Panc1 (cell line): ENCODE data around the gene PPM1M. TPM values are rescaled to one million over a fixed set of nuclear protein-coding genes. Genes with fewer than 3 reads are reported as not detected.

Experiments
- ATAC-seq: fragments of 200-7000 bp; cut with Tn5 transposase; 2 replicates; pipeline ENCODE4 v1.9.1; 2020; ENCODE audit warnings: mild to moderate bottlenecking, moderate library complexity
- BruUV-seq: library from RNA; stranded (reverse); fragments of 400-500 nt; replicated peaks from 2 replicates; lab custom pipeline; 2021; lab: Mats Ljungman, UMichigan
- CTCF ChIA-PET: fragments of 300-600 bp; sonication (Branson Sonifier 250); formaldehyde crosslinking; loops from one replicate; lab custom pipeline; 2022; ENCODE audit warnings: antibody characterized with exemption; lab: Charles Lee
- POLR2A ChIA-PET: fragments of 300-600 bp; sonication (Branson Sonifier 250); formaldehyde crosslinking; loops from one replicate; lab custom pipeline; 2022; ENCODE audit warnings: antibody characterized with exemption; lab: Charles Lee
- DNase-seq: peaks from one replicate; pipeline ENCODE4 v3.0.0-alpha.2; 2010; ENCODE audit warnings: low read depth, low spot score
- H3K27ac ChIP-seq: 2 replicates; pipeline ENCODE4 v1.5.1; 2011; ENCODE audit warnings: mild to moderate bottlenecking, low read length, inconsistent platforms
- H3K27me3 ChIP-seq: fragments of 200-500 bp; sonication (Bioruptor generic); 2 replicates; pipeline ENCODE4 v1.6.0; 2014; ENCODE audit warnings: low read length, inconsistent platforms; ENCODE audit not compliant: control insufficient read depth, insufficient read depth
- H3K36me3 ChIP-seq: fragments of 200-500 bp; sonication (Bioruptor generic); 2 replicates; pipeline ENCODE4 v1.5.1; 2014; ENCODE audit warnings: inconsistent platforms, mild to moderate bottlenecking, low read length, moderate library complexity; ENCODE audit not compliant: control insufficient read depth, insufficient read depth
- H3K4me1 ChIP-seq: 2 replicates; pipeline ENCODE4 v1.5.1; 2011; ENCODE audit warnings: inconsistent platforms, mild to moderate bottlenecking, low read length, moderate library complexity; ENCODE audit not compliant: control insufficient read depth, insufficient read depth
- H3K4me3 ChIP-seq, 2 experiments: 2 replicates each; pipeline ENCODE4 v1.5.1; 2011 to 2012; ENCODE audit warnings: low read depth in 2 of 2, low read length in 2 of 2, mild to moderate bottlenecking in 2 of 2, inconsistent platforms in 1 of 2, moderate library complexity in 1 of 2
- H3K9me3 ChIP-seq: fragments of 200-500 bp; sonication (Bioruptor generic); 2 replicates; pipeline ENCODE4 v1.5.1; 2014; ENCODE audit warnings: low read depth, mild to moderate bottlenecking, inconsistent platforms, low read length, moderate library complexity; ENCODE audit not compliant: control insufficient read depth, insufficient read depth
- CTCF ChIP-seq: fragments of 450-650 bp; IDR thresholded peaks from 2 replicates; pipeline ENCODE4 v1.5.1; 2017; ENCODE audit warnings: mild to moderate bottlenecking
- POLR2AphosphoS5 ChIP-seq: IDR thresholded peaks from 2 replicates; pipeline ENCODE4 v1.6.1; 2012; ENCODE audit warnings: mild to moderate bottlenecking, low read depth, low read length, moderate library complexity
- SIN3A ChIP-seq: IDR thresholded peaks from 2 replicates; pipeline ENCODE4 v1.6.1; 2012; ENCODE audit warnings: low read depth, mild to moderate bottlenecking, low read length, moderate library complexity, borderline replicate concordance; ENCODE audit not compliant: insufficient read depth
- TCF7L2 ChIP-seq: IDR thresholded peaks from 2 replicates; pipeline ENCODE4 v1.6.1; 2011; ENCODE audit warnings: mild to moderate bottlenecking, low read depth, low read length, inconsistent platforms
- in situ Hi-C: cut with HindIII; loops from 2 replicates; pipeline ENCODE4 v1.10.0; 2016; ENCODE audit warnings: low sequenced_read_pairs, low pct_unique_long_range_greater_than_20kb
- intact Hi-C: fragments of 100-400 bp; cut with micrococcal nuclease; formaldehyde crosslinking; loops from one replicate; pipeline ENCODE4 v1.10.0; 2022; ENCODE audit not compliant: unreplicated experiment
- total RNA-seq: library from RNA; stranded (reverse); gene quantifications from one replicate; pipeline ENCODE4 v1.2.1, GENCODE V29; 2021; ENCODE audit not compliant: unreplicated experiment
- TF ChIP-seq, protein P1 (sequence below), 2 experiments: IDR thresholded peaks; 2 replicates each; pipeline ENCODE4 v1.6.1; 2011 to 2012; ENCODE audit warnings: low read depth in 2 of 2, control low read depth in 1 of 2, low read length in 1 of 2, mild to moderate bottlenecking in 1 of 2, moderate library complexity in 1 of 2; ENCODE audit not compliant: insufficient read depth in 1 of 2

The PPM1M gene
- total RNA-seq, 1 experiment from 2014 or later = 9.7 TPM

- Histone ChIP-seq H3K36me3 (peaks cover 7% of the 10 kb centered on the region; the same call in 1 of the 2 replicates), H3K27me3 (no peaks in the 10 kb centered on the region)
- in situ Hi-C loops = no loop called here
Observed at GRCh38 chr3:52234516-52235447, 10.8 kb upstream of the PPM1M start.

DNA sequence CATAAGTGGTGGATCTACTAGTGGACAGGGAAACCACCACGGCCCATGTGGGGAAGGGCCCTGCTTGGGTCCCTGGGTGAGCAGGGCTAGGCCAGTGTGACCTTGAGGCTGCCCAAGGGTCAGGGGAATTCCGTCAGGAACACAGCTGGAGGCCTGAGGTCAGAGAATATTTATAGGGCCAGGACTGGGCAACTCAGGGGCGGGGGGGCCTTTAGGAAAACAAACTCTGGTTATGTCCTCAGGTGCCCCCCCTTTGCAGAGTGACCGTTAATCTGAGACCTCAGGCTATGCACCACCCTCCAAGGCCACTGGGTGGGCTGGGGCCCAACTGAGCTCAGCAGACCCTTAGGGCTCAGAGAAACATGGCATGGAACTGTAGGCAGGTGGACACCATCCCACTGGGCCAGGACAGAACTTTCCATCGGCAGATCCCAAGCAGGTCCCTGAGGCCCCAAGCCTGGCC is 9.1 kb upstream of the PPM1M start:
- in situ Hi-C loops = no loop called here
- no peak for TF ChIP-seq SIN3A
- no peak for TF ChIP-seq TCF7L2
- no peak for TF ChIP-seq POLR2AphosphoS5
- intact Hi-C loops = loop anchor here (10.0 kb wide), 1 partner anchor 98 kb away; no protein-coding TSS in a partner anchor
- ATAC-seq (no peak), DNase-seq (no peak)
- H3K4me1 ChIP-seq = peaks cover 25% of the 10 kb centered on the region
- H3K9me3 ChIP-seq = no peaks in the 10 kb centered on the region
- no TSS peak for BruUV-seq
- H3K27ac ChIP-seq = peak overlapping the region; percentile 83
- ChIA-PET CTCF (no interaction called here), POLR2A (no interaction called here)
- no peak overlapping the region for H3K4me3 ChIP-seq
- H3K36me3 ChIP-seq = peaks cover 7% of the 10 kb centered on the region; the same call in 1 of the 2 replicates
- H3K27me3 ChIP-seq = no peaks in the 10 kb centered on the region

More at GRCh38 chr3:52234516-52235447, 10.8 kb upstream of the PPM1M start:
- TF ChIP-seq TCF7L2 (no peak), CTCF (peak; percentile 41), SIN3A (no peak)
- TF ChIP-seq, protein P1, sequence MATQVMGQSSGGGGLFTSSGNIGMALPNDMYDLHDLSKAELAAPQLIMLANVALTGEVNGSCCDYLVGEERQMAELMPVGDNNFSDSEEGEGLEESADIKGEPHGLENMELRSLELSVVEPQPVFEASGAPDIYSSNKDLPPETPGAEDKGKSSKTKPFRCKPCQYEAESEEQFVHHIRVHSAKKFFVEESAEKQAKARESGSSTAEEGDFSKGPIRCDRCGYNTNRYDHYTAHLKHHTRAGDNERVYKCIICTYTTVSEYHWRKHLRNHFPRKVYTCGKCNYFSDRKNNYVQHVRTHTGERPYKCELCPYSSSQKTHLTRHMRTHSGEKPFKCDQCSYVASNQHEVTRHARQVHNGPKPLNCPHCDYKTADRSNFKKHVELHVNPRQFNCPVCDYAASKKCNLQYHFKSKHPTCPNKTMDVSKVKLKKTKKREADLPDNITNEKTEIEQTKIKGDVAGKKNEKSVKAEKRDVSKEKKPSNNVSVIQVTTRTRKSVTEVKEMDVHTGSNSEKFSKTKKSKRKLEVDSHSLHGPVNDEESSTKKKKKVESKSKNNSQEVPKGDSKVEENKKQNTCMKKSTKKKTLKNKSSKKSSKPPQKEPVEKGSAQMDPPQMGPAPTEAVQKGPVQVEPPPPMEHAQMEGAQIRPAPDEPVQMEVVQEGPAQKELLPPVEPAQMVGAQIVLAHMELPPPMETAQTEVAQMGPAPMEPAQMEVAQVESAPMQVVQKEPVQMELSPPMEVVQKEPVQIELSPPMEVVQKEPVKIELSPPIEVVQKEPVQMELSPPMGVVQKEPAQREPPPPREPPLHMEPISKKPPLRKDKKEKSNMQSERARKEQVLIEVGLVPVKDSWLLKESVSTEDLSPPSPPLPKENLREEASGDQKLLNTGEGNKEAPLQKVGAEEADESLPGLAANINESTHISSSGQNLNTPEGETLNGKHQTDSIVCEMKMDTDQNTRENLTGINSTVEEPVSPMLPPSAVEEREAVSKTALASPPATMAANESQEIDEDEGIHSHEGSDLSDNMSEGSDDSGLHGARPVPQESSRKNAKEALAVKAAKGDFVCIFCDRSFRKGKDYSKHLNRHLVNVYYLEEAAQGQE (IDR thresholded peaks at IDR 0.05; ENCODE audit: insufficient read depth in 1 of 2, low read depth in 2 of 2, low read length in 1 of 2) = no peak
- ChIA-PET CTCF (no interaction called here), POLR2A (interaction anchor here (0.5 kb wide), 1 partner anchor 753 kb away, joined by 3 read pairs; no protein-coding TSS in a partner anchor)
- DNase-seq (no peak), ATAC-seq (no peak)
- intact Hi-C loops = loop anchor here (10.0 kb wide), 1 partner anchor 100 kb away; no protein-coding TSS in a partner anchor
- H3K27ac ChIP-seq = no peak overlapping the region
- no TSS peak for BruUV-seq
- no peaks in the 10 kb centered on the region for H3K9me3 ChIP-seq
- H3K4me1 ChIP-seq = peaks cover 14% of the 10 kb centered on the region
- H3K4me3 ChIP-seq = no peak overlapping the region
